Measurements from ENCODE around the gene OSBPL3.

The OSBPL3 gene

GRCh38 chr7:24888653-24889052, 91.3 kb downstream of the OSBPL3 start:
- DNase-seq: no peak

- DNase-seq: no peak
These were observed 94.3 kb downstream of the OSBPL3 start for GRCh38 chr7:24885716-24886115.

GRCh38 chr7:24885305-24885704, 94.7 kb downstream of the OSBPL3 start:
- DNase-seq: no peak

- no peak for DNase-seq
These were observed 95.6 kb downstream of the OSBPL3 start for GRCh38 chr7:24884401-24884800.

GRCh38 chr7:24883622-24884013, 96.4 kb downstream of the OSBPL3 start:
- no peak for DNase-seq

GRCh38 chr7:24882989-24883621, 96.9 kb downstream of the OSBPL3 start:
- DNase-seq: no peak

- DNase-seq: no peak
These were observed 98.4 kb downstream of the OSBPL3 start for GRCh38 chr7:24881623-24882022.

GRCh38 chr7:24880886-24881285, 99.1 kb downstream of the OSBPL3 start:
- no peak for DNase-seq

GRCh38 chr7:24879291-24879690, 100.7 kb downstream of the OSBPL3 start:
- no peak for DNase-seq

GRCh38 chr7:24877790-24878311, 102.1 kb downstream of the OSBPL3 start:
- no peak for DNase-seq

- no peak for DNase-seq
These were observed 105.2 kb downstream of the OSBPL3 start for GRCh38 chr7:24874791-24875190.

GRCh38 chr7:24873944-24874343, 106.0 kb downstream of the OSBPL3 start:
- no peak for DNase-seq

GRCh38 chr7:24871770-24872169, 108.2 kb downstream of the OSBPL3 start:
- no peak for DNase-seq

- DNase-seq: no peak
These were observed 109.2 kb downstream of the OSBPL3 start for GRCh38 chr7:24870766-24871165.

GRCh38 chr7:24869572-24869971, 110.4 kb downstream of the OSBPL3 start:
- no peak for DNase-seq

- DNase-seq: no peak
These were observed 111.2 kb downstream of the OSBPL3 start for GRCh38 chr7:24868741-24869140.

- DNase-seq: no peak
These were observed 113.9 kb downstream of the OSBPL3 start for GRCh38 chr7:24866004-24866615.

GRCh38 chr7:24864214-24864817, 115.7 kb downstream of the OSBPL3 start:
- DNase-seq: no peak

- no peak for DNase-seq
These were observed 116.4 kb downstream of the OSBPL3 start for GRCh38 chr7:24863626-24864025.

GRCh38 chr7:24862461-24862860, 117.5 kb downstream of the OSBPL3 start:
- no peak for DNase-seq

GRCh38 chr7:24861336-24861735, 118.6 kb downstream of the OSBPL3 start:
- DNase-seq: no peak

- DNase-seq: no peak
These were observed 119.4 kb downstream of the OSBPL3 start for GRCh38 chr7:24860611-24861010.

GRCh38 chr7:24858108-24858977, 121.6 kb downstream of the OSBPL3 start:
- no peak for DNase-seq

All from effector CD4-positive, alpha-beta T cell (primary cell).